SU-DHL-6 (cell line): ENCODE results near the gene TNNI3K.

Source experiments
- H2AFZ ChIP-seq: fragments of 200-600 bp; sonication (generic); 2 replicates; pipeline ENCODE4 v1.6.1; 2014; ENCODE audit warnings: low read depth, mild to moderate bottlenecking, moderate library complexity, mixed read lengths, antibody characterized with exemption, low read length; ENCODE audit not compliant: severe bottlenecking
- H3F3A ChIP-seq: fragments of 200-600 bp; shearing (Covaris generic); 2 replicates; pipeline ENCODE4 v1.6.0; 2016; ENCODE audit warnings: antibody characterized with exemption, mild to moderate bottlenecking; ENCODE audit not compliant: insufficient read depth
- H3K27ac ChIP-seq: fragments of 200-600 bp; sonication (generic); 2 replicates; pipeline ENCODE4 v1.5.1; 2016; ENCODE audit warnings: low read depth, mild to moderate bottlenecking, low read length, moderate library complexity, mixed read lengths
- H3K27me3 ChIP-seq: fragments of 200-600 bp; sonication (generic), shearing (Covaris generic); 2 replicates; pipeline ENCODE4 v1.6.0; 2014; ENCODE audit warnings: mild to moderate bottlenecking, low read length
- H3K36me3 ChIP-seq: fragments of 200-600 bp; sonication (generic); 2 replicates; pipeline ENCODE4 v1.6.1; 2014; ENCODE audit warnings: mild to moderate bottlenecking, low read length, mixed read lengths
- H3K4me2 ChIP-seq: fragments of 300-600, 200-600 bp; shearing (Covaris generic), sonication (generic); 2 replicates; pipeline ENCODE4 v1.6.0; 2014; ENCODE audit warnings: low read length, low read depth, mild to moderate bottlenecking; ENCODE audit not compliant: poor library complexity, severe bottlenecking
- H3K4me3 ChIP-seq: fragments of 200-600 bp; sonication (generic); 2 replicates; pipeline ENCODE4 v1.5.1; 2014; ENCODE audit warnings: antibody characterized with exemption, low read length, mild to moderate bottlenecking, mixed read lengths; ENCODE audit not compliant: insufficient read depth, poor library complexity, severe bottlenecking
- H3K79me2 ChIP-seq: fragments of 200-600 bp; sonication (generic); 2 replicates; pipeline ENCODE4 v1.6.1; 2014; ENCODE audit warnings: mild to moderate bottlenecking, low read length, moderate library complexity; ENCODE audit not compliant: insufficient read depth
- H3K9ac ChIP-seq: fragments of 200-600 bp; sonication (generic); 2 replicates; pipeline ENCODE4 v1.7.0; 2014; ENCODE audit warnings: mild to moderate bottlenecking, low read length
- H3K9me2 ChIP-seq: fragments of 200-600 bp; sonication (generic); replicated peaks from 2 replicates; pipeline ENCODE4 v1.6.1; 2014; ENCODE audit warnings: low read length; ENCODE audit not compliant: insufficient read depth
- H3K9me3 ChIP-seq: fragments of 200-600 bp; sonication (generic); 2 replicates; pipeline ENCODE4 v1.6.1; 2014; ENCODE audit warnings: low read length, mixed read lengths; ENCODE audit not compliant: insufficient read depth
- H4K20me1 ChIP-seq: fragments of 200-600 bp; sonication (generic); 2 replicates; pipeline ENCODE4 v1.6.1; 2014; ENCODE audit warnings: low read depth, mild to moderate bottlenecking, antibody characterized with exemption, low read length, moderate library complexity, mixed read lengths
- EZH2phosphoT487 ChIP-seq: fragments of 200-600 bp; sonication (generic), shearing (Covaris generic); conservative IDR thresholded peaks from 2 replicates; pipeline ENCODE4 v1.6.1; 2018; ENCODE audit warnings: mild to moderate bottlenecking, antibody characterized with exemption, low read length, moderate library complexity, mixed read lengths
- TF ChIP-seq, protein P1 (sequence below): fragments of 200-600 bp; sonication (generic); IDR thresholded peaks from one replicate; pipeline ENCODE4 v1.5.1; 2017; ENCODE audit warnings: antibody characterized with exemption, mild to moderate bottlenecking, low read length, moderate library complexity; ENCODE audit not compliant: insufficient read depth, poor library complexity, severe bottlenecking

TNNI3K gene

DNA sequence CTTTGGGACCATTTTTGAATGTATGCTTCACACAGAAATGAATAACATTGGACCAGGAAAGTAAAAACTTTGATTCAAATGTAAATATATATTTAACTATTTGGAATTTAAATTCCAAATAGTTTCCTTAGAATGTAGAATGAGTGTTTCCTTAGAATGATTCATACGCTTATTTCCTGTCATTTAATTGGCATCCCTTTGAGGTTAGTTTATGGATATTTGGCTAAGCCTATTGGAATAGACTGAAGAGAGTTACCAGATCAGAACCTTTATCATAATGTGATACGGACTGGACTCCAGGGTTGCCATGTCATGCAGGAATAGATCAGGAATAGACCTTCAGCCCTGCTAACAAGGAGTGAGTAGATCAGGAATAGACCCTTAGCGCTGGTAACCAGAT, 133.1 kb downstream of the TNNI3K start:
- no peaks in the 10 kb centered on the region for H3F3A ChIP-seq

DNA sequence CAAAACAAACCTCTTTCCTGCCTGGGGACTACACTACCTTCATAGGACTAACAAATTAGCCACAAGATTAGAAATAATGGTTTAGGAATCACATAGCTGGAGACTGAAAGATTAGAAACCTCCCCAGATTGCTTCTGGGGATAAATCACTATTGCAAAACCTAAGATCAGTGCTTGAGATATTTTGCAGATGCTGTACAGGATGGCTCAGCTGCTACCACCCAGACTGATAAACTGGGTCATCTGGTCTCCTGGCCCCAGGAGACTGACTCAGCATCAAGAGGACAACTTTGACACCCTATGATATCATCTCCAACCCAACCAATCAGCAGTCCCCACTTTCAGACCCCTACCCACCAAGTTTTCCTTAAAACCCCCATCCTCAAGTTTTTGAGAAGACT, 140.2 kb downstream of the TNNI3K start:
- no peaks in the 10 kb centered on the region for H3K9me2 ChIP-seq
- no peak overlapping the region for H3K4me3 ChIP-seq
- H2AFZ ChIP-seq, result no peak overlapping the region
- H3K27ac ChIP-seq, result no peak overlapping the region
- no peak overlapping the region for H3K9ac ChIP-seq
- no peaks in the 10 kb centered on the region for H3K27me3 ChIP-seq
- H3K9me3 ChIP-seq, result no peaks in the 10 kb centered on the region
- H3K36me3 ChIP-seq, result no peaks in the 10 kb centered on the region
- H3K79me2 ChIP-seq, result no peaks in the 10 kb centered on the region
- H4K20me1 ChIP-seq, result no peaks in the 10 kb centered on the region
- TF ChIP-seq, protein P1, sequence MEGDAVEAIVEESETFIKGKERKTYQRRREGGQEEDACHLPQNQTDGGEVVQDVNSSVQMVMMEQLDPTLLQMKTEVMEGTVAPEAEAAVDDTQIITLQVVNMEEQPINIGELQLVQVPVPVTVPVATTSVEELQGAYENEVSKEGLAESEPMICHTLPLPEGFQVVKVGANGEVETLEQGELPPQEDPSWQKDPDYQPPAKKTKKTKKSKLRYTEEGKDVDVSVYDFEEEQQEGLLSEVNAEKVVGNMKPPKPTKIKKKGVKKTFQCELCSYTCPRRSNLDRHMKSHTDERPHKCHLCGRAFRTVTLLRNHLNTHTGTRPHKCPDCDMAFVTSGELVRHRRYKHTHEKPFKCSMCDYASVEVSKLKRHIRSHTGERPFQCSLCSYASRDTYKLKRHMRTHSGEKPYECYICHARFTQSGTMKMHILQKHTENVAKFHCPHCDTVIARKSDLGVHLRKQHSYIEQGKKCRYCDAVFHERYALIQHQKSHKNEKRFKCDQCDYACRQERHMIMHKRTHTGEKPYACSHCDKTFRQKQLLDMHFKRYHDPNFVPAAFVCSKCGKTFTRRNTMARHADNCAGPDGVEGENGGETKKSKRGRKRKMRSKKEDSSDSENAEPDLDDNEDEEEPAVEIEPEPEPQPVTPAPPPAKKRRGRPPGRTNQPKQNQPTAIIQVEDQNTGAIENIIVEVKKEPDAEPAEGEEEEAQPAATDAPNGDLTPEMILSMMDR, result no peak
- no peak for TF ChIP-seq EZH2phosphoT487
- H3F3A ChIP-seq, result no peaks in the 10 kb centered on the region
- H3K4me2 ChIP-seq, result no peak overlapping the region

More for the DNA sequence above, 133.1 kb downstream of the TNNI3K start:
- Histone ChIP-seq H2AFZ (no peak overlapping the region), H4K20me1 (no peaks in the 10 kb centered on the region), H3K9me3 (no peaks in the 10 kb centered on the region), H3K27me3 (no peaks in the 10 kb centered on the region), H3K36me3 (no peaks in the 10 kb centered on the region), H3K9ac (no peak overlapping the region), H3K27ac (no peak overlapping the region), H3K79me2 (no peaks in the 10 kb centered on the region), H3K4me3 (no peak overlapping the region), H3K4me2 (no peak overlapping the region), H3K9me2 (no peaks in the 10 kb centered on the region)
- TF ChIP-seq, protein P1, result no peak

DNA sequence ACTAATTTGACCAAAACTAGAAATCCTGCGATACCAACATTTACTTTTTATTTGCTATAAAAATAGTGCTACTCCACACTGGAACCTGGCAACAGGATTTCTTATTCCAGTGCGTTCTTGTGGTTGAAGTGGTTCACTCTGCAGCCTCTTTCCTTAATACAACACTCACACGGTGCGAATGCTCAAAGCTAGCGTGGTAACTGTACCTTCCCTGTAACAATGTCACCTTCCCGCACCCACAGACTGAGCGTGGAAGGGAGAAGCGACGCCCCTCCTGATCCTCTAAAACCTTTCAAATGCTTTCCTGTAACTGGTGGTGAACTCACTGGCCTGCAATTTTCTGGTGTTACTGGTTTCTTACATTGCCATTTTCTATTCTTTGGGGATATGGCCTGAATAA, 145.1 kb downstream of the TNNI3K start:
- no peaks in the 10 kb centered on the region for H3K27me3 ChIP-seq
- no peaks in the 10 kb centered on the region for H3K9me2 ChIP-seq
- no peak overlapping the region for H3K9ac ChIP-seq
- H3K36me3 ChIP-seq, result no peaks in the 10 kb centered on the region
- H3K79me2 ChIP-seq, result no peaks in the 10 kb centered on the region
- H3K4me3 ChIP-seq, result no peak overlapping the region
- no peak overlapping the region for H3K27ac ChIP-seq
- H3K4me2 ChIP-seq, result no peak overlapping the region
- H4K20me1 ChIP-seq, result no peaks in the 10 kb centered on the region
- no peaks in the 10 kb centered on the region for H3K9me3 ChIP-seq
- TF ChIP-seq, protein P1, result no peak
- TF ChIP-seq EZH2phosphoT487, result no peak
- no peaks in the 10 kb centered on the region for H3F3A ChIP-seq
- H2AFZ ChIP-seq, result no peak overlapping the region

DNA sequence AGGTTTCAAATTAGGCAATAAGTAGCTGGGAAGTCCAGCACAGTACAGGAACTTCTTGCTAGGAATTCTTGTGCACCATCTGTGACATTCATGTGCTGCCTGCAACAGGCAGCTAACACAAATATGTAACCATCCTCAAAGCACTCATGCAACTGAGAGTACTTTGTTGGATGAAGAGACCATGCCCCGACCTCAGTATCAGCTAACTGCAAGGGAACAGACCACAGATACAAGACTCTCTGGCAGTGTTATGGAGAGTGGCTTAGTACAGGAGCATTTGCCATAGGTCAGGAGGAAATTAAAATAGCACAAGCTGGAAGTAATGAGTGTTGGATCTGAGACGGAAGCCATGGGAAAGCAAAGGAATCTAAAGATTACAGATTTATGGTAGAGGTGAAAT, 153.7 kb downstream of the TNNI3K start:
- H3K27ac ChIP-seq, result no peak overlapping the region
- no peaks in the 10 kb centered on the region for H4K20me1 ChIP-seq
- H3K36me3 ChIP-seq, result no peaks in the 10 kb centered on the region
- H3K27me3 ChIP-seq, result no peaks in the 10 kb centered on the region
- no peak overlapping the region for H3K4me2 ChIP-seq
- H2AFZ ChIP-seq, result no peak overlapping the region
- no peak overlapping the region for H3K9ac ChIP-seq
- no peaks in the 10 kb centered on the region for H3K9me3 ChIP-seq
- H3K4me3 ChIP-seq, result no peak overlapping the region
- H3K9me2 ChIP-seq, result no peaks in the 10 kb centered on the region
- TF ChIP-seq EZH2phosphoT487, result no peak
- TF ChIP-seq, protein P1, result no peak
- no peaks in the 10 kb centered on the region for H3K79me2 ChIP-seq
- H3F3A ChIP-seq, result no peaks in the 10 kb centered on the region
